Activated CD8-positive, alpha-beta T cell treated with anti-CD3 and anti-CD28 coated beads for 36 hours (primary cell): ENCODE measurements around the gene SOWAHB. TPM values are rescaled to one million over a fixed set of nuclear protein-coding genes. Genes with fewer than 3 reads are reported as not detected.
"Not testable (repeated sequence)": the region's sequence is repeated elsewhere in the genome, so short reads cannot be mapped to it uniquely, and the experiment has no call there.

Source experiments
- ATAC-seq: fragments of 200-7000 bp; cut with Tn5 transposase; one replicate; pipeline ENCODE4 v1.10.0; 2021; ENCODE audit warnings: mild to moderate bottlenecking, moderate library complexity
- CTCF ChIA-PET: fragments of 350-600 bp; sonication (Branson Sonifier 250); formaldehyde crosslinking; loops from one replicate; lab custom pipeline; 2021; ENCODE audit warnings: antibody characterized with exemption; lab: Charles Lee
- POLR2A ChIA-PET: fragments of 350-600 bp; sonication (Branson Sonifier 250); formaldehyde crosslinking; loops from one replicate; lab custom pipeline; 2021; ENCODE audit warnings: antibody characterized with exemption; lab: Charles Lee
- DNase-seq: peaks from one replicate; pipeline ENCODE4 v3.0.0-alpha.2; 2020
- H3K27ac Mint-ChIP-seq: one replicate; pipeline ENCODE4 v1.8.0; 2021; ENCODE audit warnings: mild to moderate bottlenecking, mixed read lengths
- H3K27me3 Mint-ChIP-seq: one replicate; pipeline ENCODE4 v1.8.0; 2021; ENCODE audit warnings: mixed read lengths
- H3K36me3 Mint-ChIP-seq: one replicate; pipeline ENCODE4 v1.8.0; 2021; ENCODE audit warnings: low read depth, mixed read lengths
- H3K4me1 Mint-ChIP-seq: one replicate; pipeline ENCODE4 v1.8.0; 2021; ENCODE audit warnings: low read depth, mixed read lengths
- H3K4me3 Mint-ChIP-seq: one replicate; pipeline ENCODE4 v1.8.0; 2021; ENCODE audit warnings: mild to moderate bottlenecking, moderate library complexity, mixed read lengths
- H3K9me3 Mint-ChIP-seq: one replicate; pipeline ENCODE4 v1.8.0; 2021; ENCODE audit warnings: mixed read lengths
- intact Hi-C: fragments of 100-400 bp; cut with micrococcal nuclease; formaldehyde crosslinking; loops from one replicate; pipeline ENCODE4 v1.10.0; 2022
- total RNA-seq, 2 experiments: library from RNA; stranded (reverse); gene quantifications; one replicate each; pipeline ENCODE4 v1.2.3, GENCODE V29; 2021
- TF ChIP-seq, protein P1 (sequence below): fragments of 200-600 bp; IDR thresholded peaks from one replicate; pipeline ENCODE4 v1.8.0; 2022; ENCODE audit warnings: antibody characterized with exemption, mild to moderate bottlenecking

Gene SOWAHB
- total RNA-seq, 2 experiments from 2014 or later, result not detected

GRCh38 chr4:76879731-76880364 is 18.1 kb downstream of the SOWAHB start:
- intact Hi-C loops, result no loop called here
- Mint-ChIP-seq H3K4me3 (no peak overlapping the region), H3K27me3 (peaks cover 14% of the 10 kb centered on the region), H3K36me3 (no peaks in the 10 kb centered on the region), H3K4me1 (no peaks in the 10 kb centered on the region), H3K9me3 (no peaks in the 10 kb centered on the region), H3K27ac (no peak overlapping the region)
- ChIA-PET CTCF (no interaction called here), POLR2A (no interaction called here)
- ATAC-seq (no peak), DNase-seq (no peak)
- TF ChIP-seq, protein P1, sequence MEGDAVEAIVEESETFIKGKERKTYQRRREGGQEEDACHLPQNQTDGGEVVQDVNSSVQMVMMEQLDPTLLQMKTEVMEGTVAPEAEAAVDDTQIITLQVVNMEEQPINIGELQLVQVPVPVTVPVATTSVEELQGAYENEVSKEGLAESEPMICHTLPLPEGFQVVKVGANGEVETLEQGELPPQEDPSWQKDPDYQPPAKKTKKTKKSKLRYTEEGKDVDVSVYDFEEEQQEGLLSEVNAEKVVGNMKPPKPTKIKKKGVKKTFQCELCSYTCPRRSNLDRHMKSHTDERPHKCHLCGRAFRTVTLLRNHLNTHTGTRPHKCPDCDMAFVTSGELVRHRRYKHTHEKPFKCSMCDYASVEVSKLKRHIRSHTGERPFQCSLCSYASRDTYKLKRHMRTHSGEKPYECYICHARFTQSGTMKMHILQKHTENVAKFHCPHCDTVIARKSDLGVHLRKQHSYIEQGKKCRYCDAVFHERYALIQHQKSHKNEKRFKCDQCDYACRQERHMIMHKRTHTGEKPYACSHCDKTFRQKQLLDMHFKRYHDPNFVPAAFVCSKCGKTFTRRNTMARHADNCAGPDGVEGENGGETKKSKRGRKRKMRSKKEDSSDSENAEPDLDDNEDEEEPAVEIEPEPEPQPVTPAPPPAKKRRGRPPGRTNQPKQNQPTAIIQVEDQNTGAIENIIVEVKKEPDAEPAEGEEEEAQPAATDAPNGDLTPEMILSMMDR, result no peak

- H3K27ac Mint-ChIP-seq, ATAC-seq, intact Hi-C loops: not testable (repeated sequence)
These were observed 19.2 kb downstream of the SOWAHB start for GRCh38 chr4:76878641-76879165.

GRCh38 chr4:76874176-76874575 is 23.8 kb downstream of the SOWAHB start:
- H3K27me3 Mint-ChIP-seq, result peaks cover 11% of the 10 kb centered on the region
- peaks cover 6% of the 10 kb centered on the region for H3K4me1 Mint-ChIP-seq
- H3K4me3 Mint-ChIP-seq, result no peak overlapping the region
- ChIA-PET CTCF (interaction anchor here (1.0 kb wide), 1 partner anchor 10 kb away, joined by 3 read pairs; no protein-coding TSS in a partner anchor), POLR2A (no interaction called here)
- DNase-seq, result no peak
- no peak overlapping the region for H3K27ac Mint-ChIP-seq
- TF ChIP-seq, protein P1, result no peak
- no peak for ATAC-seq
- H3K36me3 Mint-ChIP-seq, result no peaks in the 10 kb centered on the region
- intact Hi-C loops, result no loop called here
- H3K9me3 Mint-ChIP-seq, result no peaks in the 10 kb centered on the region

More at GRCh38 chr4:76878641-76879165, 19.2 kb downstream of the SOWAHB start:
- CTCF ChIA-PET, H3K9me3 Mint-ChIP-seq, DNase-seq, H3K4me1 Mint-ChIP-seq, H3K36me3 Mint-ChIP-seq, POLR2A ChIA-PET, H3K4me3 Mint-ChIP-seq: not testable (repeated sequence)
- H3K27me3 Mint-ChIP-seq, result peaks cover 14% of the 10 kb centered on the region

- no peak for DNase-seq
- Mint-ChIP-seq H3K27me3 (peaks cover 10% of the 10 kb centered on the region), H3K36me3 (no peaks in the 10 kb centered on the region), H3K4me3 (no peak overlapping the region), H3K4me1 (peaks cover 6% of the 10 kb centered on the region), H3K27ac (no peak overlapping the region), H3K9me3 (no peaks in the 10 kb centered on the region)
- TF ChIP-seq, protein P1, result no peak
- intact Hi-C loops, result no loop called here
- ChIA-PET POLR2A (no interaction called here), CTCF (no interaction called here)
- ATAC-seq, result no peak
These were observed 24.4 kb downstream of the SOWAHB start for GRCh38 chr4:76873495-76873894.

GRCh38 chr4:76872556-76872955 is 25.4 kb downstream of the SOWAHB start:
- ChIA-PET CTCF (interaction anchor here (0.9 kb wide), 1 partner anchor 24 kb away, joined by 3 read pairs; no protein-coding TSS in a partner anchor), POLR2A (no interaction called here)
- peaks cover 3% of the 10 kb centered on the region for H3K27me3 Mint-ChIP-seq
- no peaks in the 10 kb centered on the region for H3K36me3 Mint-ChIP-seq
- H3K4me1 Mint-ChIP-seq, result peaks cover 6% of the 10 kb centered on the region
- no peak for ATAC-seq
- H3K9me3 Mint-ChIP-seq, result no peaks in the 10 kb centered on the region
- intact Hi-C loops, result no loop called here
- no peak for DNase-seq
- TF ChIP-seq, protein P1, result no peak
- H3K27ac Mint-ChIP-seq, result no peak overlapping the region
- no peak overlapping the region for H3K4me3 Mint-ChIP-seq

DNA sequence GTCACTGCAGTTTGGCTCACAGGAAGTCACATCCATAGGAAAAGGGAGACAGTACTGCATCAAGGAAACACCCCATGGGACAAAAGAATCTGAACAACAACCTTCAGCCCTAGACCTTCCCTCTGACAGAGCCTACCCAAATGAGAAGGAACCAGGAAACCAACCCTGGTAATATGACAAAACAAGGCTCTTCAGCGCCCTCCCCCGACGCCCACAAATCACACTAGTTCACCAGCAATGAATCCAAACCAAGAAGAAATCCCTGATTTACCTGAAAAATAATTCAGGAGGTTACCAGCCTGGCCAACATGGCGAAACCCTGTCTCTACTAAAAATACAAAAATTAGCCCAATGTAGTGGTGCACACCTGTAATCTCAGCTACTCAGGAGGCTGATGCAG is 29.2 kb downstream of the SOWAHB start:
- H3K4me1 Mint-ChIP-seq, DNase-seq, ATAC-seq, H3K9me3 Mint-ChIP-seq, intact Hi-C loops, H3K4me3 Mint-ChIP-seq, H3K27ac Mint-ChIP-seq, H3K36me3 Mint-ChIP-seq, H3K27me3 Mint-ChIP-seq, POLR2A ChIA-PET: not testable (repeated sequence)
- CTCF ChIA-PET, result interaction anchor here (1.8 kb wide), 1 partner anchor 16 kb away, joined by 5 read pairs; no protein-coding TSS in a partner anchor
